ENCODE data around the gene ILRUN. TPM values are rescaled to one million over a fixed set of nuclear protein-coding genes. Genes with fewer than 3 reads are reported as not detected.
"Not testable (repeated sequence)": the region's sequence is repeated elsewhere in the genome, so short reads cannot be mapped to it uniquely, and the experiment has no call there.

Gene ILRUN
- polyA plus RNA-seq, 1 experiment: 37.5 TPM

DNA sequence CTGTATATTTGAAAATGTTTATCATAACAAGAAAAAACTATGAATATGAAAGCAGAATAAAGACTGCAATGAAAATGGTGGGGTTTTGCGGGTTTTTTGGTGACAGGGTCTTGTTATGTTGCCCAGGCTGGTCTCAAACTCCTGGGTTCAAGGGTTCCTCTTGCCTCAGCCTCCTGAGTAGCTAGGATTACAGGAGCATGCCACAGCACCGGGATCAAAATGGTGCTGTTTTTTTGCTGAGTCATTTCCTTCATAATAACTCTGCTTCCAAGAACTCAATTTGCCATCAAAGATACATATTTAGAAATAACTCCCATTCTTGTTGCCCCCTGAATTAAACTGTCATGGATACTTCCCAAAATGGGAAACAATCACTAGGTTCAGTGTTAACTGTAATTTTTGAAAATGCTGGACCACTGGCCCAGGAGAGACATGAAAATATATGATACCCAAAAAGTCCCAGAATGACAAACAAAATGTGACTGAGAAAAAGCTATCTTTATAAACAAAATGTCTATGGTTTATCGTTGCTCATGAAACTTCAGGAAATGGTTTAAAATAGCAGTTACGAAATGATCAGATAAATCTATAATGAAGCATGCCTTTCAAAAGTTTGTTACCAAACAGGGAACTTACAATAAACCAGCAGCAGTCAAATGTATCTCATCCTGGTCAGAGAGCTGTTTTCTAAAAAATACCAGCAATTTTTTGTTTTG lies 32.2 kb downstream of the ILRUN start:
- CTCF ChIA-PET: interaction anchor here (0.7 to 1.2 kb wide), 2 partner anchors 9 to 1177 kb away, joined by 3 to 4 read pairs; no protein-coding TSS in a partner anchor
- Histone ChIP-seq H3K27me3 (ENCODE audit: control insufficient read depth, insufficient read depth, low read length) (no peaks in the 10 kb centered on the region), H3K36me3 (ENCODE audit: control insufficient read depth, insufficient read depth, low read length) (no peaks in the 10 kb centered on the region), H3K4me3 (ENCODE audit: low read depth, low read length) (no peak overlapping the region)
- TF ChIP-seq, protein P1, sequence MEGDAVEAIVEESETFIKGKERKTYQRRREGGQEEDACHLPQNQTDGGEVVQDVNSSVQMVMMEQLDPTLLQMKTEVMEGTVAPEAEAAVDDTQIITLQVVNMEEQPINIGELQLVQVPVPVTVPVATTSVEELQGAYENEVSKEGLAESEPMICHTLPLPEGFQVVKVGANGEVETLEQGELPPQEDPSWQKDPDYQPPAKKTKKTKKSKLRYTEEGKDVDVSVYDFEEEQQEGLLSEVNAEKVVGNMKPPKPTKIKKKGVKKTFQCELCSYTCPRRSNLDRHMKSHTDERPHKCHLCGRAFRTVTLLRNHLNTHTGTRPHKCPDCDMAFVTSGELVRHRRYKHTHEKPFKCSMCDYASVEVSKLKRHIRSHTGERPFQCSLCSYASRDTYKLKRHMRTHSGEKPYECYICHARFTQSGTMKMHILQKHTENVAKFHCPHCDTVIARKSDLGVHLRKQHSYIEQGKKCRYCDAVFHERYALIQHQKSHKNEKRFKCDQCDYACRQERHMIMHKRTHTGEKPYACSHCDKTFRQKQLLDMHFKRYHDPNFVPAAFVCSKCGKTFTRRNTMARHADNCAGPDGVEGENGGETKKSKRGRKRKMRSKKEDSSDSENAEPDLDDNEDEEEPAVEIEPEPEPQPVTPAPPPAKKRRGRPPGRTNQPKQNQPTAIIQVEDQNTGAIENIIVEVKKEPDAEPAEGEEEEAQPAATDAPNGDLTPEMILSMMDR (IDR thresholded peaks at IDR 0.05; ENCODE audit: insufficient read depth, low read depth, low read length): no peak
- no peak for DNase-seq (ENCODE audit: low read depth)
- POLR2A ChIA-PET: no interaction called here

GRCh38 chr6:34663831-34664255 lies 32.7 kb downstream of the ILRUN start:
- CTCF ChIA-PET: interaction anchor here (1.2 kb wide), 1 partner anchor 9 kb away, joined by 4 read pairs; no protein-coding TSS in a partner anchor
- DNase-seq (ENCODE audit: low read depth): no peak
- Histone ChIP-seq H3K4me3 (ENCODE audit: low read depth, low read length) (no peak overlapping the region), H3K27me3 (ENCODE audit: control insufficient read depth, insufficient read depth, low read length) (no peaks in the 10 kb centered on the region), H3K36me3 (ENCODE audit: control insufficient read depth, insufficient read depth, low read length) (no peaks in the 10 kb centered on the region)
- POLR2A ChIA-PET: no interaction called here
- TF ChIP-seq, protein P1 (IDR thresholded peaks at IDR 0.05; ENCODE audit: insufficient read depth, low read depth, low read length): no peak

DNA sequence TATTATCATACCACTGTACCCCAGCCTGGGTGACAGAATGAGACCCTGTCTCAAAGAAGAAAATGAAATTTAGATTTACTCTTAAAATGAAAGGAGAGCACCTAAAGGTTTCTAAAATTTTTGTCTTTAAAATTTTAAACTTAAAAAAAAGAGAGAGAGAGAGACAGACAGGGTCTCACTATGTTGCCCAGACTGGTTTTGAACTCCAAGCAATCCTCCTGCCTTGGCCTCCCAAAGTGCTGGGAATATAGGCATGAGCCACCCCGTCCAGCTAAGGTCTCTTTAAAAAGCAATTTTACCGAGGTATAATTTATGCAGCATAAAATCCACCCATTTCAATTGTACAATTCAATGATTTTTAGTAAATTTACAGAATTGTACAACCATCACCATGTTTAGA lies 33.2 kb downstream of the ILRUN start:
- ChIA-PET POLR2A (no interaction called here), CTCF (no interaction called here)
- no peak for DNase-seq (ENCODE audit: low read depth)
- TF ChIP-seq, protein P1 (IDR thresholded peaks at IDR 0.05; ENCODE audit: insufficient read depth, low read depth, low read length): no peak
- no peaks in the 10 kb centered on the region for H3K27me3 ChIP-seq (ENCODE audit: control insufficient read depth, insufficient read depth, low read length)
- H3K36me3 ChIP-seq (ENCODE audit: control insufficient read depth, insufficient read depth, low read length): no peaks in the 10 kb centered on the region
- no peak overlapping the region for H3K4me3 ChIP-seq (ENCODE audit: low read depth, low read length)

DNA sequence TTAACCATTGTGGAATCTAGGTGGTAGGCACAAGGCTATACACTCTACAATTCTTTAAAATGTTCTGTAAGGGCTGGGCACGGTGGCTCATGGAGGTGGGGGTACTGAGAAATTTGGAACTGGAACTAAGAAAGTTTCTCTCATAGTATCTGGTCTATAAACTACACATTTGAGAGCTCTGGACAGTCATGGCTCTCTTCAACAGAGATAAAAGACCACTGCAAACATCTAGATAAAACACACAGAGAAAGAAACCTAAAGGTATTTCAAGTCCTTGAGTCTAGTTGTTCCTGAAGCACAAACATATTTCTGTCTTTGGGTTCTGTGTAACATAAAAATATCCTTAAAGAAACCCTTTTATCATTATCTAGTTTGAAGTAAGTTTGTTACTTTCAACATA lies 35.2 kb downstream of the ILRUN start:
- Histone ChIP-seq H3K36me3 (ENCODE audit: control insufficient read depth, insufficient read depth, low read length) (no peaks in the 10 kb centered on the region), H3K4me3 (ENCODE audit: low read depth, low read length) (no peak overlapping the region), H3K27me3 (ENCODE audit: control insufficient read depth, insufficient read depth, low read length) (no peaks in the 10 kb centered on the region)
- DNase-seq (ENCODE audit: low read depth): no peak
- TF ChIP-seq, protein P1 (IDR thresholded peaks at IDR 0.05; ENCODE audit: insufficient read depth, low read depth, low read length): no peak
- ChIA-PET CTCF (interaction anchor here (0.6 kb wide), 1 partner anchor 39 kb away, joined by 3 read pairs; no protein-coding TSS in a partner anchor), POLR2A (no interaction called here)

GRCh38 chr6:34658605-34659265 lies 37.8 kb downstream of the ILRUN start:
- CTCF ChIA-PET: no interaction called here
- no peaks in the 10 kb centered on the region for H3K27me3 ChIP-seq (ENCODE audit: control insufficient read depth, insufficient read depth, low read length)
- H3K36me3 ChIP-seq (ENCODE audit: control insufficient read depth, insufficient read depth, low read length): no peaks in the 10 kb centered on the region; the same call in 1 of the 2 replicates
- TF ChIP-seq, protein P1 (IDR thresholded peaks at IDR 0.05; ENCODE audit: insufficient read depth, low read depth, low read length): no peak
- POLR2A ChIA-PET: no interaction called here
- DNase-seq (ENCODE audit: low read depth): no peak
- no peak overlapping the region for H3K4me3 ChIP-seq (ENCODE audit: low read depth, low read length)

- DNase-seq (ENCODE audit: low read depth); H3K36me3 ChIP-seq (ENCODE audit: control insufficient read depth, insufficient read depth, low read length); H3K27me3 ChIP-seq (ENCODE audit: control insufficient read depth, insufficient read depth, low read length); CTCF ChIA-PET: not testable (repeated sequence)
- POLR2A ChIA-PET: interaction anchor here (0.6 to 0.8 kb wide), 2 partner anchors 30 to 135 kb away, joined by 6 read pairs; no protein-coding TSS in a partner anchor
- peak overlapping the region; percentile 42; the same call in 1 of the 2 replicates for H3K4me3 ChIP-seq (ENCODE audit: low read depth, low read length)
Observed at GRCh38 chr6:34657979-34658480, 38.5 kb downstream of the ILRUN start.
